ENCODE results near the gene CLSTN2.

Gene CLSTN2

GRCh38 chr3:140323561-140323960 is 388.6 kb downstream of the CLSTN2 start:
- DNase-seq (ENCODE audit: low read depth), result no peak
- no peak overlapping the region for H3K4me3 ChIP-seq (ENCODE audit: low read depth, low read length)
- TF ChIP-seq CTCF (IDR thresholded peaks at IDR 0.05; ENCODE audit: insufficient read depth, low read depth, low read length, missing control alignments), result no peak

GRCh38 chr3:140332131-140332530 is 397.1 kb downstream of the CLSTN2 start:
- TF ChIP-seq CTCF (IDR thresholded peaks at IDR 0.05; ENCODE audit: insufficient read depth, low read depth, low read length, missing control alignments), result no peak
- no peak for DNase-seq (ENCODE audit: low read depth)
- H3K4me3 ChIP-seq (ENCODE audit: low read depth, low read length), result no peak overlapping the region

GRCh38 chr3:140334132-140334929 is 399.3 kb downstream of the CLSTN2 start:
- no peak for TF ChIP-seq CTCF (IDR thresholded peaks at IDR 0.05; ENCODE audit: insufficient read depth, low read depth, low read length, missing control alignments)
- DNase-seq (ENCODE audit: low read depth), result no peak
- no peak overlapping the region for H3K4me3 ChIP-seq (ENCODE audit: low read depth, low read length)

GRCh38 chr3:140336465-140336864 is 401.5 kb downstream of the CLSTN2 start:
- no peak for TF ChIP-seq CTCF (IDR thresholded peaks at IDR 0.05; ENCODE audit: insufficient read depth, low read depth, low read length, missing control alignments)
- no peak overlapping the region for H3K4me3 ChIP-seq (ENCODE audit: low read depth, low read length)
- no peak for DNase-seq (ENCODE audit: low read depth)

- H3K4me3 ChIP-seq (ENCODE audit: low read depth, low read length), result no peak overlapping the region
- DNase-seq (ENCODE audit: low read depth), result no peak
- TF ChIP-seq CTCF (IDR thresholded peaks at IDR 0.05; ENCODE audit: insufficient read depth, low read depth, low read length, missing control alignments), result no peak
Measured at GRCh38 chr3:140338916-140339315, 403.9 kb downstream of the CLSTN2 start.

GRCh38 chr3:140341203-140341602 is 406.2 kb downstream of the CLSTN2 start:
- TF ChIP-seq CTCF (IDR thresholded peaks at IDR 0.05; ENCODE audit: insufficient read depth, low read depth, low read length, missing control alignments), result no peak
- DNase-seq (ENCODE audit: low read depth), result no peak
- no peak overlapping the region for H3K4me3 ChIP-seq (ENCODE audit: low read depth, low read length)
